CD1c-positive myeloid dendritic cell (primary cell): ENCODE measurements around the gene ARPC1A.
A peak's percentile ranks its signal among the peaks of the same experiment; 100 is the strongest.
"Not testable (repeated sequence)": the region's sequence is repeated elsewhere in the genome, so short reads cannot be mapped to it uniquely, and the experiment has no call there.

Source experiments
- DNase-seq: peaks from one replicate; pipeline ENCODE4 v3.0.0-alpha.2; 2016; ENCODE audit errors: extremely low spot score

Gene ARPC1A

GRCh38 chr7:99369767-99370391 is 44.2 kb downstream of the ARPC1A start:
- peak; percentile 42 for DNase-seq

- DNase-seq = no peak
Observed at GRCh38 chr7:99371376-99371920, 45.8 kb downstream of the ARPC1A start.

- peak; percentile 45 for DNase-seq
Observed at GRCh38 chr7:99372275-99373090, 46.8 kb downstream of the ARPC1A start.

- no peak for DNase-seq
Observed at GRCh38 chr7:99373091-99374066, 47.7 kb downstream of the ARPC1A start.

- peak; percentile 94 for DNase-seq
Observed at GRCh38 chr7:99374111-99375064, 48.7 kb downstream of the ARPC1A start, which contains the start of gene ARPC1B. Gene ARPC1B (plus strand): TSS chr7:99374730. CDS start chr7:99385715, 10,985 bp downstream.

GRCh38 chr7:99375070-99375807 is 49.5 kb downstream of the ARPC1A start:
- DNase-seq = peak; percentile 76

GRCh38 chr7:99379043-99379577 is 53.4 kb downstream of the ARPC1A start:
- DNase-seq = peak; percentile 91

GRCh38 chr7:99379693-99380031 is 54.0 kb downstream of the ARPC1A start:
- DNase-seq = not testable (repeated sequence)

- peak; percentile 96 for DNase-seq
Observed at GRCh38 chr7:99380032-99380822, 54.5 kb downstream of the ARPC1A start.

GRCh38 chr7:99380823-99381663 is 55.3 kb downstream of the ARPC1A start:
- DNase-seq = peak; percentile 91

GRCh38 chr7:99381664-99382075 is 56.0 kb downstream of the ARPC1A start:
- DNase-seq = no peak

- no peak for DNase-seq
Observed at GRCh38 chr7:99383203-99383602, 57.5 kb downstream of the ARPC1A start.

GRCh38 chr7:99383791-99384370 is 58.2 kb downstream of the ARPC1A start:
- DNase-seq = no peak

GRCh38 chr7:99384523-99384922 is 58.8 kb downstream of the ARPC1A start:
- no peak for DNase-seq

- peak; percentile 47 for DNase-seq
Observed at GRCh38 chr7:99385564-99385963, 59.9 kb downstream of the ARPC1A start.

- peak; percentile 52 for DNase-seq
Observed at GRCh38 chr7:99386584-99387238, 61.0 kb downstream of the ARPC1A start.

- not testable (repeated sequence) for DNase-seq
Observed at GRCh38 chr7:99387239-99387635, 61.5 kb downstream of the ARPC1A start.
